Mesenchymal stem cell (in vitro differentiated cells and primary cell): ENCODE data around the gene SNX27.
A peak's percentile ranks its signal among the peaks of the same experiment; 100 is the strongest.

Experiments used
- DNase-seq: peaks from one replicate; pipeline ENCODE4 v3.0.0-alpha.2; 2013
- H2AFZ ChIP-seq: one replicate; pipeline ENCODE4 v1.6.1; 2013; ENCODE audit warnings: low read depth, mild to moderate bottlenecking, control low read depth, inconsistent platforms, low read length, moderate library complexity
- H2AK5ac ChIP-seq: 2 replicates; pipeline ENCODE4 v1.6.1; 2013; ENCODE audit warnings: low read length, moderate library complexity, mild to moderate bottlenecking, inconsistent platforms; ENCODE audit not compliant: severe bottlenecking
- H2BK120ac ChIP-seq: one replicate; pipeline ENCODE4 v1.6.1; 2013; ENCODE audit warnings: low read depth, mild to moderate bottlenecking, inconsistent platforms, low read length, moderate library complexity
- H2BK12ac ChIP-seq, 2 experiments: one replicate each; pipeline ENCODE4 v1.6.1; 2013; ENCODE audit warnings: inconsistent platforms in 2 of 2, low read length in 2 of 2, mild to moderate bottlenecking in 2 of 2, moderate library complexity in 2 of 2, control low read depth in 1 of 2
- H2BK15ac ChIP-seq: one replicate; pipeline ENCODE4 v1.6.1; 2013; ENCODE audit warnings: mild to moderate bottlenecking, low read depth, inconsistent platforms; ENCODE audit not compliant: poor library complexity, severe bottlenecking
- H2BK5ac ChIP-seq: 2 replicates; pipeline ENCODE4 v1.6.1; 2013; ENCODE audit warnings: low read depth, mild to moderate bottlenecking, low read length, control low read depth, inconsistent platforms; ENCODE audit not compliant: poor library complexity, severe bottlenecking
- H3K14ac ChIP-seq, 2 experiments: one replicate each; pipeline ENCODE4 v1.6.1; 2013; ENCODE audit warnings: inconsistent platforms in 2 of 2, low read length in 2 of 2, control low read depth in 1 of 2, mild to moderate bottlenecking in 1 of 2, moderate library complexity in 1 of 2
- H3K18ac ChIP-seq, 2 experiments: one replicate each; pipeline ENCODE4 v1.6.1; 2013; ENCODE audit warnings: inconsistent platforms in 2 of 2, low read length in 2 of 2, control low read depth in 1 of 2, low read depth in 1 of 2, mild to moderate bottlenecking in 1 of 2
- H3K23ac ChIP-seq, 2 experiments: one replicate each; pipeline ENCODE4 v1.6.1; 2013; ENCODE audit warnings: inconsistent platforms in 2 of 2, low read length in 2 of 2, mild to moderate bottlenecking in 2 of 2, moderate library complexity in 2 of 2, control low read depth in 1 of 2
- H3K27ac ChIP-seq: 2 replicates; pipeline ENCODE4 v1.5.1; 2013; ENCODE audit warnings: mild to moderate bottlenecking, moderate library complexity, low read length, control low read depth, inconsistent platforms; ENCODE audit not compliant: poor library complexity, severe bottlenecking
- H3K27me3 ChIP-seq, 2 experiments: 2 replicates each; pipeline versions ENCODE4 v1.6.1 to v1.7.0; 2013; ENCODE audit warnings: low read length in 2 of 2, mild to moderate bottlenecking in 2 of 2, moderate library complexity in 2 of 2, control low read depth in 1 of 2, inconsistent platforms in 1 of 2; ENCODE audit not compliant: control insufficient read depth in 1 of 2, insufficient read depth in 1 of 2
- H3K36me3 ChIP-seq, 2 experiments: 2 replicates each; pipeline versions ENCODE4 v1.6.1 to v1.7.0; 2013; ENCODE audit warnings: low read length in 2 of 2, control low read depth in 1 of 2, inconsistent platforms in 1 of 2, low read depth in 1 of 2, mild to moderate bottlenecking in 1 of 2; ENCODE audit not compliant: insufficient read depth in 2 of 2, control insufficient read depth in 1 of 2
- H3K4ac ChIP-seq, 2 experiments: one replicate each; pipeline ENCODE4 v1.6.1; 2013; ENCODE audit warnings: inconsistent platforms in 2 of 2, low read length in 2 of 2, mild to moderate bottlenecking in 2 of 2, moderate library complexity in 2 of 2, control low read depth in 1 of 2, low read depth in 1 of 2
- H3K4me1 ChIP-seq: 2 replicates; pipeline ENCODE4 v1.6.1; 2013; ENCODE audit warnings: low read depth, low read length, control low read depth; ENCODE audit not compliant: control insufficient read depth, insufficient read depth
- H3K4me2 ChIP-seq: 2 replicates; pipeline ENCODE4 v1.6.1; 2013; ENCODE audit warnings: low read length, mild to moderate bottlenecking, inconsistent platforms; ENCODE audit not compliant: poor library complexity, severe bottlenecking
- H3K4me3 ChIP-seq, 2 experiments: 2 replicates each; pipeline versions ENCODE4 v1.5.1 to v1.7.0; 2013; ENCODE audit warnings: low read length in 2 of 2, mild to moderate bottlenecking in 2 of 2, control low read depth in 1 of 2, low read depth in 1 of 2; ENCODE audit not compliant: insufficient read depth in 1 of 2
- H3K79me1 ChIP-seq: replicated peaks from 2 replicates; pipeline ENCODE4 v1.6.1; 2013; ENCODE audit warnings: mild to moderate bottlenecking, control low read depth, low read length, inconsistent platforms; ENCODE audit not compliant: poor library complexity, severe bottlenecking
- H3K9ac ChIP-seq: 2 replicates; pipeline ENCODE4 v1.7.0; 2013; ENCODE audit warnings: mild to moderate bottlenecking, low read length, moderate library complexity
- H3K9me3 ChIP-seq: 2 replicates; pipeline ENCODE4 v1.7.0; 2013; ENCODE audit warnings: mild to moderate bottlenecking, low read length; ENCODE audit not compliant: control insufficient read depth
- H4K8ac ChIP-seq: one replicate; pipeline ENCODE4 v1.6.1; 2013; ENCODE audit warnings: inconsistent platforms, mild to moderate bottlenecking, low read length, moderate library complexity
- H4K91ac ChIP-seq: one replicate; pipeline ENCODE4 v1.6.1; 2013; ENCODE audit warnings: mild to moderate bottlenecking, low read length, inconsistent platforms
- WGBS: methylation state at CpG from one replicate; pipeline ENCODE4 v1.1.7; 2013; ENCODE audit warnings: mixed read lengths; 5-methylcytosine and 5-hydroxymethylcytosine counted together

SNX27 gene

GRCh38 chr1:151610142-151610541 is 1.7 kb upstream of the SNX27 start:
- Histone ChIP-seq H2BK5ac (no peak overlapping the region), H3K18ac (no peak overlapping the region), H3K36me3 (peaks cover 0 to 5% of the 10 kb centered on the region in 2 experiments), H3K9me3 (no peaks in the 10 kb centered on the region), H4K91ac (no peak overlapping the region), H3K4me3 (no peak overlapping the region), H3K27ac (no peak overlapping the region), H3K79me1 (peaks cover 11% of the 10 kb centered on the region), H2BK12ac (no peak overlapping the region), H2BK15ac (no peak overlapping the region), H3K23ac (no peak overlapping the region), H2AK5ac (no peak overlapping the region), H3K4ac (no peak overlapping the region), H4K8ac (no peak overlapping the region), H3K4me2 (no peak overlapping the region), H2AFZ (no peak overlapping the region), H2BK120ac (no peak overlapping the region), H3K4me1 (peaks cover 7% of the 10 kb centered on the region), H3K9ac (no peak overlapping the region), H3K14ac (no peak overlapping the region), H3K27me3 (no peaks in the 10 kb centered on the region)
- DNase-seq: no peak
- 100% methylated on average over 1 of the region's 3 CpGs for WGBS

- H2BK120ac ChIP-seq: no peak overlapping the region
- H4K8ac ChIP-seq: peak overlapping the region; percentile 69
- H3K4me2 ChIP-seq: no peak overlapping the region
- peaks cover 11% of the 10 kb centered on the region for H3K79me1 ChIP-seq
- DNase-seq: peak; percentile 86
- peak overlapping the region; percentile 28 to 46 for H3K18ac ChIP-seq
- peak overlapping the region; percentile 37 for H4K91ac ChIP-seq
- peaks cover 0 to 8% of the 10 kb centered on the region in 2 experiments for H3K36me3 ChIP-seq
- peak overlapping the region; percentile 88 for H3K9ac ChIP-seq
- H2AFZ ChIP-seq: peak overlapping the region; percentile 3
- WGBS: 42% methylated on average over 4 of the region's 6 CpGs
- peak overlapping the region; percentile 67 for H2BK15ac ChIP-seq
- no peaks in the 10 kb centered on the region for H3K27me3 ChIP-seq
- H3K9me3 ChIP-seq: no peaks in the 10 kb centered on the region
- H2BK12ac ChIP-seq: no peak overlapping the region
- H3K14ac ChIP-seq: no peak overlapping the region
- peak overlapping the region in 1 of 2 experiments; percentile 90 for H3K4me3 ChIP-seq
- H3K27ac ChIP-seq: no peak overlapping the region
- no peak overlapping the region for H2BK5ac ChIP-seq
- H3K4me1 ChIP-seq: peaks cover 7% of the 10 kb centered on the region
- H3K4ac ChIP-seq: peak overlapping the region; percentile 51 to 74
- H3K23ac ChIP-seq: no peak overlapping the region
- no peak overlapping the region for H2AK5ac ChIP-seq
Observed at GRCh38 chr1:151611288-151611790, 511 bp upstream of the SNX27 start.

- peak overlapping the region; percentile 92 for H2BK120ac ChIP-seq
- WGBS: under 1% methylated on average over 43 of the region's 44 CpGs
- H3K4me3 ChIP-seq: peak overlapping the region; percentile 90 to 100
- peak overlapping the region; percentile 100 for H2BK15ac ChIP-seq
- peaks cover 0 to 8% of the 10 kb centered on the region in 2 experiments for H3K36me3 ChIP-seq
- H3K27ac ChIP-seq: no peak overlapping the region
- peak; percentile 54 for DNase-seq
- H2BK5ac ChIP-seq: no peak overlapping the region
- peaks cover 7% of the 10 kb centered on the region for H3K4me1 ChIP-seq
- peak overlapping the region; percentile 99 for H2AFZ ChIP-seq
- peak overlapping the region; percentile 96 to 99 for H3K18ac ChIP-seq
- peaks cover 12% of the 10 kb centered on the region for H3K79me1 ChIP-seq
- peak overlapping the region in 1 of 2 experiments; percentile 98 for H3K14ac ChIP-seq
- peak overlapping the region; percentile 88 for H3K9ac ChIP-seq
- H4K8ac ChIP-seq: peak overlapping the region; percentile 98
- no peaks in the 10 kb centered on the region for H3K27me3 ChIP-seq
- H3K4ac ChIP-seq: peak overlapping the region; percentile 87 to 99
- H3K4me2 ChIP-seq: peak overlapping the region; percentile 93
- H2AK5ac ChIP-seq: no peak overlapping the region
- H4K91ac ChIP-seq: peak overlapping the region; percentile 100
- H3K9me3 ChIP-seq: no peaks in the 10 kb centered on the region
- peak overlapping the region in 1 of 2 experiments; percentile 99 for H3K23ac ChIP-seq
- H2BK12ac ChIP-seq: peak overlapping the region in 1 of 2 experiments; percentile 90
Observed at GRCh38 chr1:151612501-151613281, 841 bp downstream of the SNX27 start.

- 7% methylated on average over 7 of the region's 9 CpGs for WGBS
- H4K91ac ChIP-seq: peak overlapping the region; percentile 53
- peaks cover 0 to 8% of the 10 kb centered on the region in 2 experiments for H3K36me3 ChIP-seq
- peak overlapping the region in 1 of 2 experiments; percentile 70 for H3K14ac ChIP-seq
- H2BK120ac ChIP-seq: no peak overlapping the region
- peak overlapping the region; percentile 90 to 100 for H3K4me3 ChIP-seq
- H2AFZ ChIP-seq: no peak overlapping the region
- peak overlapping the region; percentile 93 for H3K4me2 ChIP-seq
- no peak overlapping the region for H3K23ac ChIP-seq
- no peaks in the 10 kb centered on the region for H3K27me3 ChIP-seq
- H3K9ac ChIP-seq: peak overlapping the region; percentile 88
- peak overlapping the region; percentile 12 for H4K8ac ChIP-seq
- no peak for DNase-seq
- no peak overlapping the region for H2BK12ac ChIP-seq
- peaks cover 6% of the 10 kb centered on the region for H3K4me1 ChIP-seq
- no peaks in the 10 kb centered on the region for H3K9me3 ChIP-seq
- H3K79me1 ChIP-seq: peaks cover 12% of the 10 kb centered on the region
- H3K27ac ChIP-seq: no peak overlapping the region
- H3K18ac ChIP-seq: peak overlapping the region in 1 of 2 experiments; percentile 87
- H2BK5ac ChIP-seq: no peak overlapping the region
- H2BK15ac ChIP-seq: no peak overlapping the region
- H2AK5ac ChIP-seq: no peak overlapping the region
- H3K4ac ChIP-seq: peak overlapping the region in 1 of 2 experiments; percentile 11
Observed at GRCh38 chr1:151613282-151613780, 1.5 kb downstream of the SNX27 start.
